NCI-H345 treated with DMSO at 0.1 percent for 48 hours (cell line): ENCODE results near the gene MLN.

Experiments used
- DNase-seq: peaks from one replicate; lab custom pipeline; 2025; ENCODE audit not compliant: unreplicated experiment; lab: John Stamatoyannopoulos, UW

The MLN gene

DNA sequence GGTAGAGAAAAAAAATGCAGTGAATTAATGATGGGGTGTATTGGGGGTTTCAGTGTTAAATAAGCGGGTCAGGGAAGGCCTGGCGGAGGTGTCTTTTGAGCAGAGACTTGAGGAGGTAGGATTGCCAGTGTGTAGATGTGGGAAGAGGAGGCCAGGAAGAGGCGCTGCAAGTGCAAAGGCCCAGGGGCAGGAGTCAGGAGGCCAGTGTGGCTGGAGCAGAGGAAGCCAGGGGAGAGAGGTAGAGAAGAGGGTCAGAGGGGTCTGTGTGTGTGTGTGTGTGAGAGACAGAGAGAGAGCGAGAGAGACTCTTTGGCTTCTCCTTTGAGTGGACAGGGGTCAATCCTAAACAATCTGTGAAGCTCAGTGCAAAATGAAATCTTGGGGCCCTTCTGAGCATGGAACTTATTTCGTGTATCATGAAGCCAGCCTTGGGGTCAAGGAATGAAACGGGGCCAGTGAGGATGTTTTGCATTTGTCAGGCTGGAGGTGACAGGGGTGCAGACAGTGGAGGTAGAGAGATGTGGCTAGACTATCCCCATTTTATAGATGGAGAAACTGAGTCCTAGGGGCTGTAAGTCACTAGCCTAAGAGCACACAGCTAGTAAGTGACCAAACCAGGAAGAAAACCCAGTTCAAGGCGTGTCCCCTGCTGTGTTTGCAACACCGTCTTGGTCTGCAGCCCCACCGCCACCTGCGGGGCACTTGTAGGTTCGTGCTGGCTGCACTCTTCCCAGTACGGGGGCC, 47.4 kb downstream of the MLN start:
- no peak for DNase-seq

DNA sequence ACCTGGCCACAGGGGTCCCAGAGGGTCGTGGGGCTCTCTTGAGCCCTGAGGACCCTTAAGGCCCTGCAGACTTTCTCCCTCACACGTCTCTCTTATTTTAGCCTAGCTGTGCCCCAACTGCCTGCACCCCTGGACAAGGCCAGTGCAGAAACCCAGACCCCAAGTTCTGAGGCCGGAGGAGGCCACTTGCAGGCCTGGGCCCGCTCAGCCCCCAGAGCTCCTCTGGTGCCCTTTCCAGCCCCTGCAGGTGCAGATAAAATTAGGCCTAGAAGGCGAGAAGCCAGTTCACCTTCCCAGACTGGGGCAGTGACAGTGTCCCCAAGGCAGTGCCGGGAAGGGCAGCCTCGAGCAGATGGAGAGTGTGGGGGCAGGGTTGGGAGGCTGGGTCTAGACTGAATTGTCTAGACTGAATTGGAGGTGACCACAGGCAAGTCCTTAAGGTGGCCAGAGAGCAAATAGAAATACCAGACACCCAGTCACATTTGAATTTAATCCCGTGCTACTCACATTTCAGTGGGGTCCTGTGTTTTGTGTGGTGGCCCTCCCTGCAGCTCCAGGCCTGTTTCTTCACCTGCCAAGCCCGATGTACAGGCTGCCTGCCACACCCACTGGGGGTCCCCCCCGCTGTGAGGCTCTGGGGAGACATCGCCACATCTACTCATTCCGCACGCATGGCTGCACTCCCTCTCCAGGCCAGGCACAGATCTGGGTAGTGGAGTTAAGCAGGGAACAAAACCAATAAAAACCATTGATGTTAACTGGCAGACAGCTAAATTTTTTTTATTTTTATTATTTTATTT, 48.5 kb downstream of the MLN start:
- peak; percentile 90 for DNase-seq

DNA sequence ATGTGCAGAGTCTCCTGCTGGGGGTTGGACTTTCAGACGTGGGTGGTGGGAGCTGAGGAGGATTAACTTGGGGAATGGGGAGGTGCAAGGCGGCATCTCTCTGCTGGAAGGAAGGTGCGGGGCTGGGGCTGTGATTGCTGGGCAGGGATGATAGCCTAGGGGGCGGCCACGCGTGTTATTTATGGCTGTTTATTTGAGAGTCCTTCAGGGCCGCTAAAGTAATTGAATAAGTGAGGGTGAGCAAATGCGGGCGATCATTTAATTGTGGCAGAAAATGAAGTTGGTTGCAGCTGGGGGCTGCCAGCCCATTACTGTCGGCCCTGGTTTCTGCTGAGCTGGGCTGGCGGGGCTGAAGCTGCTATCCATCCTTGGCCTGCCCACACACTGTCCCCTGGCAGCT, 49.6 kb downstream of the MLN start:
- DNase-seq = no peak

DNA sequence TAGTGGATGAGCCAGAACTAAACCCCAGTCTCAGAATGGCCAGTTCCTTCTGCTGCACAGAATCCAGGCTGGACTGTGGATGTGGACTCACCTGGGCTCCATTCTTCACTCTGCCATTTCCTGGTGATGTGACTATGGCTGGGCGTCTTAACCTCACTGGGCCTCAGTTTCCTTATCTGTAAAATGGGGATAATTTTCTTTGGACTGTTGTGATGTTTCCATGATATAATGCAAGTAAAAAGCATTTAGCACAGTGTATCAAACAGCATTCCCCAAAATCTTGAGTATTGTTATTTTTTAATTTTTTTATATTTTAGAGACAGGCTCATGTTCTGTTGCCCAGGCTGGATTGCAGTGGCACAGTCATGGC, 51.2 kb downstream of the MLN start:
- no peak for DNase-seq

DNA sequence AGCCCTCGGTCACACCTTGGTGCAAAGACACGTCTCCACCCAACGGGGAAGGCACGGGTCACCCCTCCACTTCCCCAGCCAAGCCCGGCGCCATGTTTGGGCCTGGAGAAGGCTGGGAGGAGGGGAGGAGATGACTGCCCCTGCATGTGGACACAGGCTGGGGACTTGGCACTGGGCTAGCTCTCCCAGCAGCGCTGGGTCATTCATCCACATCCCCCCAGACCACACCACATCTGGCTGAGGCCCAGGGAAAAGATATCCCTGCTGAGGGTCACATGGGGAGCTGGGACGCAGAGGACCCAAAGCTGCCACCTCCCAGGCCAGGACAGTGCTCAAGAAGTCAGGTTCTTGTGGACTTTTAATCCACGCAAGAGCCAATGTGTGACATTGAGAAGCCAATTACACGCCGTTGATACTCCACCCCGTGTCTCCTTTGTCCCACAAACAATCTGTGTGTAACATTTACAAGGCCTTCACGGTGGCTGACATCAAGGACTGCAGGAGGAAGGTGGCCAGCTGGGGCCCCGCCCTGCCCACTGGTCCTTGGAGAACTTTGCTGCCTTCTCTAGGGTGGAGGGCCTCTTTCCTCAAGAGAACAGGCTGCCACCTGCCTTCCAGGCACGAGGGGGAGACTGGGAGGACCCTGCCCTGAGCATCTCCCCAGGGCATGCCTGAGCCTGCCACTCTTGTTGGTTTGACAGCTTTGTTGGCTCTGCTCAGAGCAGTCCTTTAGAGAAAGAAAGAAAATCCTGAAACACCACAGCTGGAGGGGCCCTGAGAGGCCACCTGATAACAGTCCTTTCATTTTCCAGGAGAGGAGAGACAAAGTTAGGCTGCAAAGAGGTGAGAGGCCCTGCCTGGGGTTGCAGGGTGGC, 51.8 kb downstream of the MLN start:
- peak; percentile 96 for DNase-seq

DNA sequence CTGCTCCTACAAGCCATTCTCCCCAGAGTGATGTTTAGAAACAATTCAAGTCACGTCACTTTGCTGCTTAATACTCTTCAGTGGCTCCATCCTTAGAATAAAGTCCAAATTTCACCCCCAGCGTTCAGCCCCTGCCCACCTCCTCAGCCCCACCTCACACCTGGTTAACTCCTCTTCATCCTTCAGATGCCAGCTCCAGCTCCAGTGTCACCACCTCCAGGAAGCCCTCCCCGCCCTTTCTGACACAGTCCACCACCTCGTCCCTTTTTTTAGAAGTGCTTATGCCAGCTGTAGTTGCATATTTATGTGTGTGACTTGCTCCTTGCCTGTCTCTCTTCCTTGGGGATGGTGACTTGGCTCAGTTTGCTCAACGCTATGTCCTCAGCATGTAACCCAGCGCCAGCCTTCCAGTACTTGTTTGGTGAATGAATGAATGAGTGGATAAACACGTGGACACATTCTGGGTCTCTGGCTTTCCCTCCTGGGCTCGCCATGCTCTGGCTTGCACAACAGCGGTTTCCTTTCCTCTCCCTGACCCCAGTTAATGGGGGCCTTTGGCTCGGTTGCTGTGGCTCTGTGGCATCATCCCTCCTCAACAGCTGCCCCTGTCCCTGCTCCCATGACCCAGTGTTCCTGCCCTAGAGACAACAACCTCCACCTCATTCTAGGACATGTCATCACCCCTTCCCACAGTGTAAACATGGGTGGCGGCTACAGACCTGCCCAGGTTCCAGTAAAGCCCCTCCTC, 53.4 kb downstream of the MLN start:
- no peak for DNase-seq

DNA sequence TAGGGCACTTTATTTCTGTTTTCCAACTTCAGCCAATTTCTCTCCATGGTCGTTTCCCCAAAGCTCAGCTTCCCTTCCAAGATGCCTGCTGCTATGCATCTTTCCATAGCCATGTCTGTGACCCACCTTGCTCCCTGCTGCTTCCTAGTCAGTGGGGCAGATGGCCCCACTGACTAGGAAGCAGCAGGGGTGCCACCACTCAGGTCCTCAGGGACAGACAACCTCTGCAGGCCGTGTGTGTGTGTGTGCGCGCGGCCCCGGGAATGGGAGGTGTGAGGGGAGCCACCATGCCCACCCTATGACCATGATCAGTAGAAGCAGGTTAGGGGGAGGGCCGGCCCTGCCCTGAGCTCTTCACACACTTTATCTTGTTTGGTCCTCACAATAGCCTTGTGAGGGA, 54.4 kb downstream of the MLN start:
- no peak for DNase-seq

DNA sequence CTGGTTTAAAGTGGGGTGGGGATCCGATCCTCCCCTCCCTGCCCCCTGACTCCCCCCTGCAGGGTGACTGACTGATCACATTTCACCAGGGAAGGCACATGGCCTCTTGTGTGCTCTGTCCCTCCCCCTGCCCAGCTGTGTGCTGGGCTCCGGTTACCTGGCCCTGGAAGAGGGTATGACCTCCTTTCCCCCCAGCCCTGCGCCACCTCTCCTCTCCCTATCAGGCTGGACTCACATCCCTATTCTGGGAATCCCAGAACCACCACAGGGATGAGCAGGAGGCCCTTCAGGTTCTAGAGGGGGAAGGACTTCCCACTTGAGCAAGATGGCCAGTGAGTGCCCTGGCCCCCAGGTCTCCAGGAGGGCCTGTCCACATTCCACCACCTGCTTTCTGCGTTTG, 55.0 kb downstream of the MLN start:
- DNase-seq = no peak

DNA sequence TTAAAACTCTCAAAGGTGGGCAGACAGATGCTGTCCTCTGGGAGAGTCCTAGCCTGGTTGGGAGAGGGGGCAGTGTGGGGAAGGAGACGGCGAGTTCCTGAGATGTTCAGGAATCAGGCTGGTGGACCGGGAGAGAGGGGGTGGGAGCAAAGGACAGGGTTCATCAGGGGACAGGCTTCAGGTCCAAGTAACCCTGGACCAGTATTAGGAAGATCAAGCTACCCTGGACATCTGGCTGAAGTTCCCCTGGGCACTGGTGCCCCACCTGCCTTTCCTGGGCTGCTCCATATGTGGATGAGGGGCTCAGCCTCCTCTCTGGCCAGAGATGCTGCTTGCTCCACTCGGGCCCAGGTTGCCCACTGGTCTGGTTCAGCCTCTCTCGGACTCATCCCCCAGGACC, 56.0 kb downstream of the MLN start:
- DNase-seq = no peak

DNA sequence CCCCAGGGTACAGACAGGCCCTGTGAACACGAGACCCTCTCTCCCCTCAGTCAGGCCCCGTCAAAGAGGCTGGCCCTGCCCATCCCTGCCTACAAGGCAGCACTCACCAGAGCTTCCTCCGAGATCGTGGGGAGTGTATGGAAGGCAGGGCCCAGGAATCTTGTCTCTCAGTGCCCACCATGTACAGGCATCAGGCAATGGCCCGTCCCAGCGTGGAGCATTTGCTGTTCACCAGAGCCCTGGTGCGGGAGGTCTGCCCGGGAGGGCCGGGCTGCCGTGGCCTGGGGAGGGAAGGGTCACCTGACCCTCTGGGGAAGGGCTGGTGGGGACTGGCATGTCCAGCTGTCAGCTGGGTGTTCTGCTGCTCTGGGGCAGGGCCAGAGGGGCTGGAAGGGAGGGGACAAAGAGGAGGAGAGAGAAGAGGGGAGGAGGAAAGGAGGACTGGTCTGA, 57.1 kb downstream of the MLN start, which contains the start of gene IP6K3:
TSS of gene IP6K3 (minus strand) at position 255 of the 450 bp plus-strand sequence. CDS start 11,429 bp downstream, outside the sequence.
- no peak for DNase-seq

DNA sequence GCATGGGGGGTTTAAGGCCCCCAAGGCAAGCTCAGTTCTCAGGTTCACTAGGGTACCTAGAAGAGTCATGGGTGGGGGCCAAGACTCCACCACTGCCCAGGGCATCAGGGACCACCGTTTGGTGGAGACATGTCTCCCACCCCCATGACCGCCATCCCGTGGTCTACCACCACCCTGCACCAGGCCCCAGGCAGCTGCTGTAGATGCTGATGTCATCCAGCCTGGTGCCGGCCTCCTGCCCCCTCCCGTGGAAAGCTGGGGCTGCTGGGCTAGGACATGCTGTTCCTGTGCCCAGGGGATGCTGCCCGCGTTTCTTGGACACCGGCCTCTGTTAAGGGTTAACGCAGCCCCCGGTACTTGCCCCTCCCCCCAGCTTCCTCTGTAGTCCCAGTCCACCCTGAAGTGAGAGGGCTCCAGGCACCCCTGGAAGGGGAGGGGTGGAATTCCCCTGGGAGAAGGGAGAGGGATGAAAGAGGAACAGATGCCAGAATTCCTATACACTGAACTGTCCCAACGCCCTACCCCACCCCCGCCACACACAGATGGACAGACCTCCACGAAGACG, 57.7 kb downstream of the MLN start:
- DNase-seq = no peak

DNA sequence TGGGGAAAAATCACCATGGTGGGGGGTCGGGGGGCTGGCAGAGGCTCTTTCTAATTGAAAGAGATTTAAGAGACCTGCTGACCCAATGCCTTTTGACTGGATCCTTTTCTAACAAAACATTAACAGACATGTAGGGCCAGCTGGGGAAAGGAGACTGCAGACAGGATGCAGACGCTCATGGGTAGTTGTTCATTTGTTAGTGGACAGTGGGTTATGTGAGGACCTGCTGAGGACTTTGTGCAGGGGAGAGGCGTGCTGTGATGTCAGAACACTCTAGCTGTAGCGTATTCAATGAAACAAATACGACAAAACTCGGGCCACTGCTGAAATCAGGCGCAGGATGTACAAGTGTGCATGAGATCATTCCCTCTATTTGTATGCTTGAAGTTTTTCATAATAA, 58.3 kb downstream of the MLN start:
- DNase-seq = no peak

DNA sequence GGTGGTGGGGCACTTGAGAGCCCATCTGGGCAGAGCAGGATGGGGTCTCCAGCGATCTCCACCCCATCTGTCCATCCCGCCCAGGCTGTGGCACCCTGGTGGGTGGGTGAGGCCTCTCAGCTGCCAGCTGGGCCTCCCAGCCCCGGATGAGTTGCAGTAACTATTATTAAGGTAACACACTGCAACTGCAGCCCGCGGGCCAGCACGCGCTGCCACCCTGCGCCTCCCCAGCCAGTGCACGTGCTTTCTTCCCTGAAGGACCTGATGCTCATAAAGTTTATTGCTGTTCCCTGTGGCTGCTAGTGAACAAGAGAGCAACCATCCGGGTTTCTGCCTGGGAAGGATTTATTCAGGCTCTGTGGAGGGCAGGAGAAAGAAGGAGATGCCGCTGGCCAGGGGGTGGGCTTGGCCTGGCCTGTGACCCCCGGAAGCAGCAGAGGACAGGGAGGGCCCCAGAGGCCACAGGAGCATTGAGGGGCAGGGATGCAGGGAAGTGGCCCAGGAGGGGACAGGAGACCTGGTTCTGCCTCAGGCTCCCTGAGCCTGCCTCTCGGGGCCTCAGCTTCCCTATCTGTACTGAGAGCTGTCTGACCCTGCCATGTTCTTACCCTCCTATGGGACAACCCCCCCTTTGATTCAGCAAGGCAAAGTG, 58.8 kb downstream of the MLN start:
- DNase-seq = peak; percentile 68
